Posterior vena cava (tissue), 2 donors: ENCODE measurements around the gene SYN1. TPM values are rescaled to one million over a fixed set of nuclear protein-coding genes. Genes with fewer than 3 reads are reported as not detected.
"Not testable (repeated sequence)": the region's sequence is repeated elsewhere in the genome, so short reads cannot be mapped to it uniquely, and the experiment has no call there.

Experiments used
- DNase-seq: peaks from one replicate; pipeline ENCODE4 v3.0.0-alpha.2; 2020; ENCODE audit warnings: low spot score
- intact Hi-C, 2 donors: fragments of 100-400 bp; cut with DNase I; formaldehyde crosslinking; loops; one replicate each; pipeline versions ENCODE4 v1.14.1 to v1.14.2; 2022 to 2023
- long read RNA-seq, 2 donors: library from polyadenylated mRNA; unstranded; transcript quantifications; one replicate each; pipeline ENCODE4 v2.0.0, GENCODE V29; 2020 to 2021
- total RNA-seq, 2 donors: library from RNA; stranded (reverse); fragmentation: NEBNext Ultra II Directional; extraction: Animal tissue kit (Norgen Biotek cat#: 25700); gene quantifications; one replicate each; pipeline ENCODE4 v1.2.1, GENCODE V29; 2021
- donor health status: DM: yes; HTN: yes; CAD: no.
- donor health status: DM: yes; HTN: yes; CAD: no.

SYN1 gene
- 1 to 10 TPM; 1.2 to 2.3 TPM for total RNA-seq
- long read RNA-seq, donor 1, partial matches to known transcripts, result 1 of 2 reads
- long read RNA-seq, donor 1, other reads (novel, unspliced or antisense), result 1 of 2 reads
- long read RNA-seq, donor 2, result 0 reads

GRCh38 chrX:47619486-47620302 lies at the start of gene SYN1:
SYN1 (minus strand) TSS chrX:47619857; CDS start chrX:47619728, 129 bp downstream.
- intact Hi-C loops, result no loop called here
- DNase-seq, result peak; percentile 95

DNA sequence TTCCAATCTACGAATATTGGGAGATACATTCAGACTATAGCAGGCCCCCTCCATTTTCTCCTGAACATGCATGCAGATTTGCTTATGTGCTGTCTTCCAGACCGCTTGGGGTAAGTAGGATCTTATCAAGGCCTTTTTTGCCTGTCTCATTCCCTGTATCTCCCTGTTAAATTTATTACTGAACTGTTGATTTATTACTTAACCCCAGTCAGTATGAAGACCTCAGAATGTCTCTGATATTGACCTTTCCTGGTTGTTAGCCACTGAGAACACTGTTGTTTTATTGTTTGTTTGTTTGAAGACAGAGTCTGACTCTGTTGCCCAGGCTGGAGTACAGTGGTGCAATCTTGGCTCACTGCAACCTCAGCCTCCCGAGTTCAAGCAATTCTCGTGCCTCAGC lies 46.1 kb upstream of the SYN1 start:
- DNase-seq, intact Hi-C loops: not testable (repeated sequence)

DNA sequence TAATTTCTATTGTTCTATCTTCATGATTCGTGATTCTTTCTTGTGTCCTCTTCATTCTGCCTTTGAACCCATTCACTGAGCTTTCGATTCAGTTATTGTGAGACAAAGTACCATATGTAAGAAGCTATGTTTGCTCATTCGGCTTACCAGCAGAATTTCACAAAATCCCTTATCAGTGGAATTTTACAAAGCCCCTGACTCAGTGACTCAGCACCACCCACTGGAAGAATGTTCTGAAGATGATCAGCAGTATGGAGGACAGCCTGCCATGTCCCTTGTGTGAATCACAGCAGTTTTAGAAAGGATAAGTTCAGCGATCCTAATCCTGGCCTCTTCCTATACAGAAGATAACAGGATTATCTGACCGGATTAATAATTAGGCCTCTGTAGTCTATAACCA lies 45.1 kb upstream of the SYN1 start:
- DNase-seq, result no peak
- intact Hi-C loops, result no loop called here

- intact Hi-C loops, result no loop called here
- DNase-seq, result no peak
Observed at GRCh38 chrX:47662144-47662657, 42.5 kb upstream of the SYN1 start.

DNA sequence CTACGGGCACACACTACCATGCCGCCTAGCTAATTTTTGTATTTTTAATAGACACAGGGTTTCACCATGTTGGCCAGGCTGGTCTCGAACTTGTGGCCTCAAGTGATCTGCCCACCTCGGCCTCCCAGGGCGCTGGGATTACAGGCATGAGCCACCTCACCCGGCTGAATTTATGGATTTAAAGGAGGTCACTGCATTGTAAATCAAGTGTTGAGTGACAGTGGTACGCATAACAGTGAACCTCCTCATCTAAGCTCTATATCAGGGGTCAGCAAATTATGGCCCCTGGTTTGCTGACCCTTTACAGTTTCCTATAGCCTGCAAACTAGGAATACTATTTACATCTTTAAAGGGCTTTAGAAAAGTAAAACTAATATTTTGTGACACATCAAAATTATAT lies 41.9 kb upstream of the SYN1 start:
- DNase-seq, result no peak
- intact Hi-C loops, result no loop called here

DNA sequence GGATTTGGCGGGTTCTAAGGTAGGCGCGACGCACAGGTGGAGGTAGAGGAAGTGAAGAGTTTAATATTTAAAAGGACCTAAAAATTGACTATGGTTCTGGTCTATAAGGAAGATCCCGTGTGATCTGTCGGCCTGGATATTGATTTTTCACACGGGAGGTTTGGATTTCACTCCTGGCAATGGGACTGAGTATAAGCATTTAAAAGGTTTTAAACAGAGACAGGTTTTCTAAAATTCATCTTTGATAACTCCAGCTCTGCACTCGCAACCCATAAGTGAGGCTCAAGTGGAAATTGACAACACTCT lies 39.7 kb upstream of the SYN1 start:
- intact Hi-C loops, result no loop called here
- no peak for DNase-seq

DNA sequence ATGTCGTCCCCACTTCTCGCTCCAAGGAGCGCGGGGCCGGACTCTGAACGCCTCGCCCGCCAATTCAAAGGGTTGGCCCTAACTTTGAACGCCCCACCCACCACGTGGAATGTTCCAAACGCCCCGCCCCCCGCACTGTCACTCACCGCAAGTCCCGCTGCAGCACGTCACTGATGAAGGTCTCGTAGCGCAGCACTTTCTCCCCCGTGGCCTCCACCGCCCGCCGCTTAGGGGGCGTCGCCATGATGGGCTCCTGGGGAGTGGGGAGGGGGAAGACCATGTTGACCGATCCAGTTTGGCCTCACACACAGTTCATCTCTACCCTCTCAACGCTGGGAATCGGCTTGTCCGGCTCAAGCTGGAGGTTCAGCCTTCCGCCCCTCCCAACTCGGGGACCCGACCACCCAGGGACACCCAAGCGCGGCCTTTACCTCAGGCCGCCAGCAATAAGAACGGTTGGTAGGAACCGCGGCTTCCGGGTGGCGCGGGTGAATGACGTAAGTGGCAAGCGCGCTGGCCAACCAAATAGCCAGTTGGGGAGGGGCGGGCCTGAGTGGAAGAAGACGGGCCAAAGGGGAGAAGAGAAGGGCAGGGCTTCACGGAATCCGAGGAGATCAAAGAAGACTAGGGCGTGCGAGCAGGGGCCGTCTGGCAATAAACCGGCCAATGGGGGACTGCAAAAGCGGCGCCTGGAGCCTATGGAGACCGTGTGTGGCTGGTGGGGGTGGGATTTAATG lies 39.2 kb upstream of the SYN1 start, which contains the start of gene UXT:
Gene UXT, minus strand, starts transcription at position 497 of the 737 bp plus-strand sequence. Its CDS starts 253 bp downstream, at position 244.
- DNase-seq, result peak; percentile 98
- intact Hi-C loops, result no loop called here

- intact Hi-C loops, result no loop called here
Observed at GRCh38 chrX:47658301-47658683, 38.6 kb upstream of the SYN1 start.

GRCh38 chrX:47651043-47651905 lies 31.6 kb upstream of the SYN1 start:
- no peak for DNase-seq
- intact Hi-C loops, result no loop called here

More at GRCh38 chrX:47658301-47658683, 38.6 kb upstream of the SYN1 start:
- no peak for DNase-seq

- intact Hi-C loops, result no loop called here
- peak; percentile 97 for DNase-seq
Observed at GRCh38 chrX:47650164-47651042, 30.7 kb upstream of the SYN1 start, which contains the start of gene ELK1. ELK1 (minus strand) TSS chrX:47650563; CDS start chrX:47641441, 9,122 bp downstream.

GRCh38 chrX:47649781-47650163 lies 30.1 kb upstream of the SYN1 start:
- intact Hi-C loops, result no loop called here
- no peak for DNase-seq

GRCh38 chrX:47649271-47649670 lies 29.6 kb upstream of the SYN1 start:
- intact Hi-C loops, result no loop called here
- DNase-seq, result no peak

DNA sequence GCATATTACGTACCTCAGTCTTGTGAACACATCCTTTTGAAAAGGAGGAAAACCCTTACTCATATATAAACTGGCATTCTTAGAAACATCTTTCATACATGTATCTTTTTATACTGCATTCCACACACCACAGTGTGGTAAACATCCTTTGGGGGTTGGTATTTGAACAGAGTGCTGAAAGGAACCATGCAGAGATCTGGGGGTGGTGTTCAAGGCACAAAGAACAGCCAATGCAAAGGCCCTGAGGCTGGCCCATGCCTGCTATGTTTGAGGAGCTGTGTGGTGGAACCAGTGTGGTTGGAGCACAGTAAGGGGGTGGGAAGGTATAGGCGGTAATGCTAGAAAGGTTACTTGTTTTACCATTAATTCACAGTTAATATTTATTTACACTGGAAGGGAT lies 28.7 kb upstream of the SYN1 start:
- intact Hi-C loops, result no loop called here
- DNase-seq, result no peak

DNA sequence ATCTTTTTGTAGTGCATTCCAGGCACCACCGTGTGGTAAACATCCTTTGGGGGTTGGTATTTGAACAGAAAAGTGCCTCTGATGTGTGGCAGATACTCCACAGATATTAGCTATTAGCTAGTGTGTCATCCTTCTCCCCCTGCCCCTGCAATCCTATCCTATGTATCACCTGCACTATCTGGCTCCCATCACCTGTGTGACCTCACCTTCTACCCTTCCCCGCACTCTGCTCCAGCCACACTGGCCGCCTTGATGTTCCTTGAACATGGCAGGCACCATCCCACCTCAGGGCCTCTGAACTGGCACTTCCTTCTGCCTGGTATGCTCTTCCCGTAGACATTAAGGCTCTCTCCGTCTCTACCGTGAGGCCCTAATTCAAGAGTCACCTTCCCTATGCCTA lies 27.0 kb upstream of the SYN1 start:
- intact Hi-C loops, result no loop called here
- no peak for DNase-seq

DNA sequence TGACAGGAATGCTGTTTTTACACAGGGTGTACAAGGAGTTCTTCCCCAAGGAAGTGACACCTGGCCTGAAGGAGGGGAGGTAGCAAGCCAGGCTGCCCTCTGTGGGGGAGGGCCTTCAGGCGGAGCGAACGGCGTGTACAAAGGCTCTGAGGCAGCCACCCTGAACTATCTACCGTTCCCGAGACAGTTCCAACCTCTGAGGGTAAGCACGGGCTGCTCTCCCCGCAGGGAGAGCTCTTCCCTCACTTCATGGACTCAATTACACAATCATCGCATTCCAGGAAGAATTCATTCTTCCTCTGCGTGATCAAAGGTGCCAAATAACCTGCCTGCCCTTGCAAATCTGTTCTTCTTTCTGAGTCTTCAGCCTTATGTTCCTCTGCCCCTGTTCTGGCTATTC lies 25.9 kb upstream of the SYN1 start:
- intact Hi-C loops, result no loop called here
- DNase-seq, result no peak

DNA sequence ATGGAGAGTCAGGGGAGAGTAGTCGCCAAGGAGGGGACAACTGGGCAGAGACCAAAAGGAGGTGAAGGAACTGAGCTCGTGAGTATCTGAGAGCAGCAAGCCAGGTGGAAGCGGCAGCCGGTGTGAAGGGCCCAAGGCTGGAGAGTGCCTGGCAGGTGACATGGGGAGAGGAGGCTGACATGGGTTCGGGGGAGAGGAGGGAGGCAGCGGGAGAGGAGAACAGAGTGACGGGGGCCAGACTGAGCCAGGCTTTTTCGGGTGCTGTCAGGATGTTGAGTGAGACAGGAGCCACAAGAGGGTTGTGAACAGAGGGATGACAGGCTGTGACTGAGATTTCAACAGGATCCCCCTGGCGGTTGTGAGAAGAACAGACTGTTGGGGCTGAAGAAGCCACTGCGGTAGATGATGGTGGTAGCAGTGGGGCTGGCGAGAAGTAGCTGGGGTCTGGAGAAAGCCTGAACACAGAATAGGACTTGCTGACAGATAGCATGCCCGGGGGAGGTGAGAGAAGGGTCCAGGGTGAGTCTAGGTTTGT lies 25.0 kb upstream of the SYN1 start:
- intact Hi-C loops, result no loop called here
- no peak for DNase-seq

- no peak for DNase-seq
Observed at GRCh38 chrX:47643926-47644325, 24.3 kb upstream of the SYN1 start.

DNA sequence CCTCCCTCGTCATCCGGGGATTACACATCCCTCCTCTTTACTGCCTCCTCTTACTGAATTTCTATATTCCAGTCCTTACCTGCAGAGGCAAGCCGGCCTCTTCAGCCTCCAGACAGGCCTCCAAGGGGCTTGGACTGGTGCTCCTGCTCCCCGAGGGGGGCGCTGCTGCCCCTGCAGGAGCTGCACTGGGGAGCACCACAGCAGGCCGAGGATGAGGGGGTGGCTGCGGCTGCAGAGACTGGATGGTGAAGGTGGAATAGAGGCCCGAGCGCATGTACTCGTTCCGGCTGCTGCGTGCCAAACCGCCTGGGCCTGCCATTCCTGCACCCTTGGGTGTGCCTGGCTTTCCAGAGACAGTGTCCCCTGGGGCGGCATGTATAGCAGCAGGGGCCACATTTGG lies 19.2 kb upstream of the SYN1 start:
- intact Hi-C loops, result loop anchor here in 1 of 2 donors (5.0 kb wide), 1 partner anchor 862 kb away; no protein-coding TSS in a partner anchor
- no peak for DNase-seq

More at GRCh38 chrX:47643926-47644325, 24.3 kb upstream of the SYN1 start:
- intact Hi-C loops, result no loop called here
